Stromal cell of bone marrow (primary cell): ENCODE data around the gene GDPGP1.
"Not testable (repeated sequence)": the region's sequence is repeated elsewhere in the genome, so short reads cannot be mapped to it uniquely, and the experiment has no call there.

Experiments
- DNase-seq: peaks from one replicate; pipeline ENCODE4 v3.0.0-alpha.2; 2012; ENCODE audit warnings: low read depth

The GDPGP1 gene

GRCh38 chr15:90261811-90262210 lies 27.8 kb downstream of the GDPGP1 start:
- DNase-seq = peak; percentile 26

- DNase-seq = no peak
Observed at GRCh38 chr15:90262426-90262825, 28.4 kb downstream of the GDPGP1 start.

DNA sequence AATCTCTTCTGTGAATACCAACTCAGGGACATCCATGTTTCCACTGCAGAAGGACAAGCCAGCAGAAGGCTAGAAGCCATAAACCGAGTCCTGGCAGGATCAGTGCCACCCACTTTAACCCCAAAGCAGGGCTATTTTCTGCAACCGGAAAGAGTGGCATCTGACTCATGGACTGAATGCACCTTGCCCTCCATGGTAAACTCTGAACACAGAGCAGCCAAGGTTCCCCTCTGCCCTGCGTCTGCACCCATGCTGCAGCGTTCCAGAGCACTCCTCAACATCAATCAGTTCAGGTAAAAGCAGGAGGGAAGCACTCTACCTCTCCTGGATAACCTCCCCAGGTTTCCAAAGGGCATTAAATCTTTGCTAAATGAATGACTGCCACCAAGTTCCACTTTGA lies 30.7 kb downstream of the GDPGP1 start:
- DNase-seq = no peak

GRCh38 chr15:90265271-90266060 lies 31.5 kb downstream of the GDPGP1 start, which contains the start of gene NGRN:
Gene NGRN, plus strand, starts transcription at chr15:90265672. Its CDS starts 41 bp downstream, at chr15:90265713.
- DNase-seq = peak; percentile 83

DNA sequence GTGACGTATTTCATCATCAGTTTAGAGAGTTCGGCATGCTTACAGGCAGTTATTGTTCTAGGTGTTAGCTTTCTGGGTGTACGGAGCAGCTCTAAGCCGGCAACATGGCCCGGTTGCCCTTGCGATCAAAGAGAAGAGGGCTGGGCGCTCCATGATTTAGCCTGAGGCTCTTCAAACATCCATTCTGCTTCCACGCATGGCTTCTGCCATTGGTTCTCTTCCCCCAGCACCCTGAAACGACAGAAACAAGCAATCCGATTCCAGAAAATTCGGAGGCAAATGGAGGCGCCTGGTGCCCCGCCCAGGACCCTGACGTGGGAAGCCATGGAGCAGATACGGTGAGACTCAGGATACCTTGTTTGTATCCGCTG lies 32.0 kb downstream of the GDPGP1 start:
- no peak for DNase-seq

DNA sequence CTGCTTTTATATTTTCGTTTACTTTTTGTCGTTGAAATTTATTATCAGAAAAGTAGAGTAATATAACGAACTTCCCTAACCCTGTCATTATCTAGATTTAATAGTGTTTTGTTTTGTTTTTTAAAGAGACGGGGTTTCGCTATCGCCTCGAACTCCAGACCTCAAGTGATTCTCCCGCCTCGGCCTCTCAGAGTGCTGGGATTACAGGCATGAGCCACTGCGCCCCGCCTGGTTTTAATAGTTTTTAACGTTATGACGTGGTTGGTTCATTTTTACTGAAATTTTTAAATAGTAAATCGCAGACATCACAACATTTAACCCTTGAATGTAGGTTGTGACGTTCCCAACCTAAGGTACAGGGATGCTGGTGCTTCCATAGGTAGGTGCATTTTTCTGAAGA lies 32.5 kb downstream of the GDPGP1 start:
- peak; percentile 14 for DNase-seq

DNA sequence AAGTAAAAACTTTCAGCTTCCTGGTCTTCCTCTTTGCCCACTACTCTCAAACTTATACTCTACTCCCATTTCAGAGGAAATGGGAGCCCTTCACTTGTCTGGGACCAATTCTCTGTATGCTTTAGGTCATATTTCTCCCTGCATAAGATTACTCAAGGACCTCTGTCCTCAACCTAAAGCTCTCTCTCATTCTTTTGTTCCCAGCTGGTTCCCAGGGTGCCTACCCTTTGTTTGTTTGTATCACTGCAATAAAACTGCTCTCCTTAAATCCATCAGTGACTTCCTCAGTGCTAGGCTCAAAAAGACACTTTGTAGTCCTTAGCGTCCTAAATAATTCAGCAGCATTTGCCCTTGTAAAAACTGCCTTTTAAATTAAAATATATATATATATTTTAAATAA lies 34.4 kb downstream of the GDPGP1 start:
- DNase-seq = no peak

DNA sequence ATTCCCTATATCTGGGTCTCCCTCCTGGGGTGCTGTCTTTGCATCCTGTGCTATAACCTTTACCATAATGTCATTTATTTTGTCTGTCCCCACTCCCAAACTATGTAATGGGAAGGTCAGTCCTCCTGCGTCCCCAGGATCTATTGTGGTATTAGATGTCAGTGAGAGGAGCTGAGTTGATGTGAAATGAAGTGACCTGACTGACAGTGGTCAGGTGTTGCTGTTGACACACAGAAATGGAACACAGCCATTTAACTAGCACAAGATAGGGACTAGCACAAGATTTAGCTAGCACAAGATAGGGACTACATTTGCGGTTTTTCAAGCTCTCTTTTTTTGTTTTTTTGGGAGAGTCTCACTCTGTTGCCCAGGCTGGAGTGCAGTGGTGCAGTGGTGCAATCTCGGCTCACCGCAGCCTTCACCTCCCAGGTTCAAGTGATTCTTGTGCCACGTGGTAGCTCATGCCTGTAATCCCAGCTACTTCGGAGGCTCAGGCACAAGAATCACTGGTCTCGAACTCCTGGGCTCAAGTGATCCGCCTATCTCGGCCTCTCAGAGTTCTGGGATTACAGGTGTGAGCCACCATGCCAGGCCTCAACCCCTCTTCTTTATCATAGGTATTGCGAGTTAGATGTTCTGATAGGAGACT lies 36.6 kb downstream of the GDPGP1 start:
- no peak for DNase-seq

- DNase-seq = no peak
Observed at GRCh38 chr15:90271459-90272166, 37.6 kb downstream of the GDPGP1 start.

DNA sequence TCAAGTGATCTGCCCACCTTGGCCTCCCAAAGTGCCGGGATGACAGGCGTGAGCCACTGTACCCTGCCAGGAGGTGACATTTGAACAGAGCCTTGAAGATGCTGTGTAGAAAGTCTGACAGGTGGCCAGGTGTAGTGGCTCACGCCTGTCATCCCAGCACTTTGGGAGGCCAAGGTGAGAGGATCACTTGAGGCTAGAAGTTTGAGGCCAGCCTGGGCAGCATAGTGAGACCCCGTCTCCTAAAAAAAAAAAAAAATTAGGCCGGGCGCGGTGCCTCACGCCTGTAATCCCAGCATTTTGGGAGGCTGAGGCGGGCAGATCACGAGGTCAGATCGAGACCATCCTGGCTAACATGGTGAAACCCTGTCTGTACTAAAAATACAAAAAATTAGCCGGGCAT lies 44.5 kb downstream of the GDPGP1 start:
- DNase-seq = not testable (repeated sequence)

GRCh38 chr15:90280743-90281142 lies 46.7 kb downstream of the GDPGP1 start:
- DNase-seq = not testable (repeated sequence)

GRCh38 chr15:90281637-90282036 lies 47.6 kb downstream of the GDPGP1 start:
- DNase-seq = not testable (repeated sequence)

DNA sequence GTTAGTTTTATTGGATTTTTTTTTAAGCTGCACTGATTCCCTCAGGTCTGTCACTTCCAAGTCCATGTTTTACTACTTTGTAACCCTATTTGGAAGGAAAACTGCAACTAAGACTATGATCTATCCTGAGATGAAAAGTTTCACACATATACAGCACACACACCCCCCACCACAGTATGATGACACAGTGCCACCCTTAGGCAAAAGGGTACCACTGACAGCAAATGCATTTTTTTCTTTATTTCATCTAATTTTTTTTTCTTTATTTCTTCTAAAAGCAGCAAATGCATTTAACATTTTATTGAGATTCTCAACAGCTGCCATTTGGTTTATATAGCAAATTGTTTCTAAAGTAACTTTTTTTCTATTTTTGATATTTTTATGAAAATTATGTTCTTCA lies 52.7 kb downstream of the GDPGP1 start:
- no peak for DNase-seq

DNA sequence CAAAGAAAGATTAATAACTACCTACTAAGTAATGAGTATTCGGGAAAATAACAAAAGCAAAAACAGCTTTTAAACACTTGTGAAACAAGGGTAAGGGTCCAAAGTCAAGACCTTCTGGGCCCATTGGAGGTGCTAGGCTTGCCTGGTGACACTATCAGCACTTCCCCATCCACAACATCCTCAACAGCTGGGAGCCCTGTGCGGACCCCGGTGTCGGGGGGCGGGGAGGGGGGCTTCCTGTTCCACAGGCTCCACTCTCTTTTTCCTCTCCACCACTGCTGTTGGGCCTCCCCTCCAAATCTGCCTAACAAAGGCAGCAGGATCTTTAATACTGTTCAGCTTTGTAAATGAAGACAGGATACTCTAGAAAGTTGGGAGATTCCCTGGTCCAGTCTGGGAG lies 53.1 kb downstream of the GDPGP1 start:
- no peak for DNase-seq

DNA sequence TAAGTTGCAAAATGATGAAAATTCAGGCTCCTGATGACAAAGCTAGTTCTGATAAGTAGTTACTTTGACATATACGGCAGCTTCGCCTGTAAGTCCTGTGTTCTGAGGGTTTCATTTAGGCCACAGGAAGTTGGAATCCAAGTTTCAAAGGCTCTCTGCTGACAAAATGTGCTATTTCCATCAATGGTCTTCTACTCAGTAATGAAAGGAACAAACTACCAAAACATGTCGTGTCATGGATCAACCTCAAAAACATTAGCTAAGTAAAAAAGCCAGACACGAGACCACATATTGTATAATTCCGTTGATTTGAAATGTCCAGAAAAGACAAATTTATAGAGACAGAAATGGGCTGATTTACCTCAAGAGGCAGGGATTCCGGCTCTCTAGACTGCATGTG lies 53.9 kb downstream of the GDPGP1 start:
- DNase-seq = no peak

DNA sequence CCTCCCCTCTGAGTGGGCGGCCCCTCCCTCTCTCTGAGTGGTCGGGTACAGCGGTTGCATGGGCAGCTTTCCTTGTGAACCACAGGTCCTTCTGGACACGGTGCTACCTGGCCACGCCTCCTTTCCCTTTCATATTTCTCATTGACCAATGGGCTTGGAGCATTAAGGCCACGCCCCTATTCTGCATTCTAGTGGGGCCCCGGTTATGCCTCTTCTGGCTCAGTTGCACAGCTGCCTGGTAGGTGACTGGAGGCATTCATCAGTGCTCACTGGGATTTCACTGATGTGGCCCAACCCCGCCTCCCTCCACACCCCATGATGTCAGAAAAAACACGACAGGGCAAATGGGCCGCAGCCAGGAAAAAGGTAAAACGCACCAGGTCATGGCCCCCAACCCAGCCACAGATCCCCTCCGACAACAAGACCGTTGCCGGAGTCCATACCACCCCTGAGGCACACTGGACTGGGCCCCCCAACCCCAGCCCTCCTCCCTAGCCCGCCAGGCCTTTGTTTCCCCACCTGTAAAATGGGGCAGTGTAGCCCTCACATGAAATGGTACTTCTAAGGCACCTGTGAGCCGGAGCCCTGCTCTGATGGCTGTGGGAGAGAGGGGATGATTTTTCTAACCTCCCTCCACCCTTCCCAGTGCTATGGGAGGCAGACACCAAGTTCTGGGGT lies 57.8 kb downstream of the GDPGP1 start:
- no peak for DNase-seq

DNA sequence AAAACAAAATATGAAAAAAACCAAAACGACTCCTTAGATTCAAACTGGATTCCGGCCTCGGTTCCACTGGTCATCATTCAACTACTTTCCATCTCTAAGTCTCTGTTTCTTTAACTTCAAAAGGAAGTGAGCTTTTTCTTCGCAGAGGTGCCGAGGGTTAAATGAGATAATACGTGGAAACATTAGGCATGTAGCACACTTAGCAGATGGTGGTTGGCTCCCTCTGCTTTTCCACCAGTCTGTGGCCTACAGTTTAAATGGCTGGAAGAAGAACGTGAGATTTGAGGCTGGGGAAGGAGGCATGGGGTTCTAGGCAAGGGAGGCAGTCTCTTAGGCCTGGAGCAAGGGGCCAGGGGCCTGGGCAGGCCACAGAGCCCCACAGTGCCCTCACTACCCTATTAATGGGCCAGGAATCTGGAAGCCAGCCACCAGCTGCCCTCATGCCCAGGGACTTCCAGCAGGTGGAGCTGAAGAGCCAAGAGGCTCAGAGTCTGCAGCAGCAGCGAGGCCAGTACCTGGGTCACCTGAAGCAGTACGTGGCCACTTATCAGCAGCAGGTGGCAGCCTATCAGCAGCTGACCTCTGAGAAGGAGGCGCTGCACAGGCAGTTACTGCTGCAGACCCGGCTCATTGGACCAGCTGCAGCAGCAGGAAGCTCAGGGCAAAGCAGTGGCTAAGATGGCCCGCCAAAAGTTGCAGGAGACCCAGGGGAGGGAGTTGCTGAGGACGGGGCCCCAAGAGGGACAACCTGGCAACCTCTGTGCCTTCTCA lies 59.2 kb downstream of the GDPGP1 start:
- DNase-seq = not testable (repeated sequence)

- no peak for DNase-seq
Observed at GRCh38 chr15:90294159-90294558, 60.1 kb downstream of the GDPGP1 start.

DNA sequence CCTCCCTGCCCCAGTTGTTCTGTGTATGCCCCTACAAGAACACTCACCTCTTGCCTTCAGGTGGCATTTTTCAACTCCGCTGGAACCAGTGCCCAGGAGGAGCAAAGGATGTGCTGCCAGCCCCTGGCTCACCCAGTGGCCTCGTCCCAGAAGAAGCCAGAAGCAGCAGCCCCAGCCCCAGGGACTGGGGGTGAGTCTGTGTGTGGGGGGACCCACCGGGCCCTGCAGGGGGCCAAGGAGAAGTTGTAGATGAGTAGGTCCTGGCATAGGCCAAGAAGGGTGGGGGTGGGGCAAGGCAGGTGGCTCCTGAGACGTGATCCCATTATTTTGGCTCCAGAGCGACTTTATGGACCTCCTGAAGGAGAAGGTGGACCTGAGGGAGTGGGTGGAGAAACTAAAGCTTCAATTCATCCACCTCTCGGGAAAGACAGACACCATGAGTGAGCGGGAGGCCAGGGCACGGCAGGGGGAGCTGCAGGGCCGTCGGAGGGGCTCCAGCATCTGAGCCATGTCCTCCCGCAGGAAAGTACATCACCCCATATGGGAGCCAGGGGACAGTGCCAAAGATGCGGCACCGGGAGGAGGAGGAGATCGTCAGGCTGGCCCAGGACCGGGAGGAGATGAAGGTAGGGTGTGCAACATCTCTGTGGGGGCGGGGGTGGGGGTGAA lies 60.7 kb downstream of the GDPGP1 start:
- no peak for DNase-seq

- no peak for DNase-seq
Observed at GRCh38 chr15:90295270-90295648, 61.2 kb downstream of the GDPGP1 start.
